GM12878 (cell line): ENCODE data around the gene NUP210L. TPM values are rescaled to one million over a fixed set of nuclear protein-coding genes. Genes with fewer than 3 reads are reported as not detected.

Experiments
- ATAC-seq: fragments of 200-7000 bp; cut with Tn5 transposase; 3 replicates; pipeline ENCODE4 v1.9.1; 2020; ENCODE audit warnings: mild to moderate bottlenecking, moderate library complexity
- BruUV-seq: library from RNA; stranded (reverse); fragments of 400-500 nt; replicated peaks from 2 replicates; lab custom pipeline; 2021; lab: Mats Ljungman, UMichigan
- CTCF ChIA-PET: fragments of 300-600 bp; sonication (Branson Sonifier 250); formaldehyde crosslinking; extraction: SDS; loops from one replicate; lab custom pipeline; 2021; ENCODE audit warnings: inconsistent platforms; lab: Yijun Ruan, JAX
- POLR2A ChIA-PET: fragments of 350-600 bp; formaldehyde crosslinking; extraction: SDS; loops from one replicate; lab custom pipeline; 2021; ENCODE audit warnings: inconsistent platforms; lab: Charles Lee
- RAD21 ChIA-PET: fragments of 300-600 bp; sonication (Branson Sonifier 250); formaldehyde crosslinking; loops from one replicate; lab custom pipeline; 2023; ENCODE audit warnings: antibody characterized with exemption; ENCODE audit not compliant: unreplicated experiment; lab: Charles Lee
- SMC1A ChIA-PET: fragments of 300-600 bp; sonication (Branson Sonifier 250); formaldehyde crosslinking; loops from one replicate; lab custom pipeline; 2023; ENCODE audit not compliant: unreplicated experiment, uncharacterized antibody; lab: Charles Lee
- DNase-seq: peaks from one replicate; pipeline ENCODE4 v3.0.0-alpha.2; 2011; ENCODE audit warnings: low read depth, low spot score
- FAIRE-seq: peaks from 3 replicates; lab custom pipeline; 2011; peaks lifted over from hg19 to GRCh38; lab: Jason Lieb, UNC
- H2AFZ ChIP-seq: 2 replicates; pipeline ENCODE4 v1.6.0; 2011; ENCODE audit warnings: low read depth, low read length, control low read depth; ENCODE audit not compliant: control insufficient read depth
- H3K27ac ChIP-seq: 2 replicates; pipeline ENCODE4 v1.5.1; 2011; ENCODE audit warnings: control low read depth; ENCODE audit not compliant: control insufficient read depth, insufficient read depth
- H3K27me3 ChIP-seq, 2 experiments: replicated peaks in 1 of 2; 2 replicates each; pipeline versions ENCODE4 v1.6.0 to v1.6.1; 2011; ENCODE audit warnings: low read length in 1 of 2; ENCODE audit not compliant: control insufficient read depth in 2 of 2, insufficient read depth in 2 of 2
- H3K36me3 ChIP-seq, 2 experiments: 2 replicates each; pipeline ENCODE4 v1.5.1; 2011; ENCODE audit warnings: low read length in 1 of 2; ENCODE audit not compliant: control insufficient read depth in 2 of 2, insufficient read depth in 2 of 2
- H3K4me1 ChIP-seq: 2 replicates; pipeline ENCODE4 v1.6.1; 2011; ENCODE audit warnings: mild to moderate bottlenecking, low read length, moderate library complexity, mixed read lengths; ENCODE audit not compliant: control insufficient read depth, insufficient read depth
- H3K4me2 ChIP-seq: 2 replicates; pipeline ENCODE4 v1.6.0; 2011; ENCODE audit warnings: control low read depth; ENCODE audit not compliant: control insufficient read depth, insufficient read depth
- H3K4me3 ChIP-seq: fragments of 200-600 bp; sonication (generic); 2 replicates; pipeline ENCODE4 v1.5.1; 2016
- H3K79me2 ChIP-seq: 2 replicates; pipeline ENCODE4 v1.6.0; 2011; ENCODE audit warnings: low read length; ENCODE audit not compliant: control insufficient read depth, insufficient read depth
- H3K9ac ChIP-seq: 2 replicates; pipeline ENCODE4 v1.8.0; 2011; ENCODE audit warnings: low read length, control low read depth, mixed read lengths; ENCODE audit not compliant: control insufficient read depth, insufficient read depth
- H3K9me3 ChIP-seq: replicated peaks from 3 replicates; pipeline ENCODE4 v1.5.1; 2011; ENCODE audit warnings: mild to moderate bottlenecking, low read length; ENCODE audit not compliant: control insufficient read depth, insufficient read depth
- H4K20me1 ChIP-seq: 2 replicates; pipeline ENCODE4 v1.6.0; 2011; ENCODE audit not compliant: control insufficient read depth, insufficient read depth
- CREM ChIP-seq: IDR thresholded peaks from 2 replicates; pipeline ENCODE4 v1.6.1; 2014; ENCODE audit warnings: antibody characterized with exemption, low read depth
- NFXL1 ChIP-seq: fragments of 450-650 bp; IDR thresholded peaks from 2 replicates; pipeline ENCODE4 v1.6.1; 2017; ENCODE audit warnings: antibody characterized with exemption, mild to moderate bottlenecking, borderline replicate concordance
- NFYB ChIP-seq: IDR thresholded peaks from 2 replicates; pipeline ENCODE4 v1.6.1; 2011; ENCODE audit warnings: low read depth, mild to moderate bottlenecking, low read length, improper control_type of control experiment, moderate library complexity; ENCODE audit not compliant: insufficient read depth
- SMAD5 ChIP-seq: IDR thresholded peaks from 2 replicates; pipeline ENCODE4 v1.6.1; 2016; ENCODE audit warnings: antibody characterized with exemption, low read depth
- STAT3 ChIP-seq: IDR thresholded peaks from 2 replicates; pipeline ENCODE4 v1.6.1; 2011; ENCODE audit warnings: low read depth, low read length, improper control_type of control experiment
- ZNF217 ChIP-seq: fragments of 450-650 bp; IDR thresholded peaks from 2 replicates; pipeline ENCODE4 v1.6.1; 2017; ENCODE audit warnings: antibody characterized with exemption, mild to moderate bottlenecking
- WGBS: methylation state at CpG from one replicate; pipeline ENCODE4 v1.1.6; 2016; ENCODE audit warnings: low lambda C conversion rate; ENCODE audit not compliant: insufficient replicate concordance, insufficient coverage; ENCODE audit errors: missing lambda C conversion rate; 5-methylcytosine and 5-hydroxymethylcytosine counted together
- in situ Hi-C: fragments of 300-500 bp; cut with MboI; formaldehyde crosslinking; loops from 9 replicates; pipeline ENCODE4 v1.14.3; 2018; ENCODE audit warnings: mixed read lengths
- intact Hi-C: fragments of 100-400 bp; cut with micrococcal nuclease; formaldehyde crosslinking; loops from one replicate; pipeline ENCODE4 v1.14.2; 2022; ENCODE audit not compliant: unreplicated experiment
- polyA plus RNA-seq, 11 experiments: library from polyadenylated mRNA; depleted of rRNA in 4 of 11; unstranded in 6 of 11; stranded (reverse) in 5 of 11; fragments of >200 nt; fragmentation: Nextera tagmentation in 4 of 11; fragmentation: Illumina TruSeq in 1 of 11; extraction: Ambion mirVana in 4 of 11; extraction: Trizol in 1 of 11; gene quantifications; 1 replicate in 1 of 11; 2 replicates in 10 of 11; pipeline versions ENCODE4 v1.2.1 to v1.2.3, GENCODE V29; 2011 to 2016; ENCODE audit warnings: inconsistent platforms in 2 of 11, missing spikeins in 2 of 11, low read depth in 1 of 11
- total RNA-seq, 4 experiments: library from RNA; depleted of rRNA in 3 of 4; stranded (reverse); fragments of >200 nt in 3 of 4; fragmentation: Illumina TruSeq in 1 of 4; extraction: Trizol in 1 of 4; gene quantifications; 2 replicates each; pipeline versions ENCODE4 v1.2.1 to v1.2.3, GENCODE V29; 2013 to 2021
- TF ChIP-seq, protein P1 (sequence below): IDR thresholded peaks from 2 replicates; pipeline ENCODE4 v1.6.1; 2011; ENCODE audit warnings: mild to moderate bottlenecking, low read depth, low read length, moderate library complexity; ENCODE audit not compliant: insufficient replicate concordance

NUP210L gene
- total and polyA plus RNA-seq, 10 of the 15 experiments (the other 5 are each of a cell fraction or from before 2014, with no cell fraction given) = 0.04 to 0.08 (median 0.07) TPM; not detected in 7

DNA sequence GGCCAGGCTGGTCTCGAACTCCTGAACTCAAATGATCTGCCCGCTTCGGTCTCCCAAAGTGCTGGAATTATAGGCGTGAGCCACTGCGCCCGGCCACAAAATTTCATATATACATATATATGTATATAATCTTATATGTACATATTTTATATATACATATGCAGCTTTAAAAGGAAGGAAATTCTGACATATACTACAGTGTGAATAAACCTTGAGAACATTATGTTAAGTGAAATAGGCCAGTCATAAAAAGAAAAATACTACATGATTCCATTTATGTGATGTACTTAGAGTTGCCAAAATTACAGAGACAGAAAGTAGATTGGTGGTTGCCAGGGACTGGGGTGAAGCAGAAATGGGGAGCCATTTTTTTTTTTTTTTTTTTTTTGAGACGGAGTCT lies 63.2 kb downstream of the NUP210L start (continued):
- TF ChIP-seq SMAD5 = no peak
- TF ChIP-seq NFXL1 = no peak
- no peak for TF ChIP-seq NFYB
- TF ChIP-seq STAT3 = no peak
- TF ChIP-seq, protein P1, sequence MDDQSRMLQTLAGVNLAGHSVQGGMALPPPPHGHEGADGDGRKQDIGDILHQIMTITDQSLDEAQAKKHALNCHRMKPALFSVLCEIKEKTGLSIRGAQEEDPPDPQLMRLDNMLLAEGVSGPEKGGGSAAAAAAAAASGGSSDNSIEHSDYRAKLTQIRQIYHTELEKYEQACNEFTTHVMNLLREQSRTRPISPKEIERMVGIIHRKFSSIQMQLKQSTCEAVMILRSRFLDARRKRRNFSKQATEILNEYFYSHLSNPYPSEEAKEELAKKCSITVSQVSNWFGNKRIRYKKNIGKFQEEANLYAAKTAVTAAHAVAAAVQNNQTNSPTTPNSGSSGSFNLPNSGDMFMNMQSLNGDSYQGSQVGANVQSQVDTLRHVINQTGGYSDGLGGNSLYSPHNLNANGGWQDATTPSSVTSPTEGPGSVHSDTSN = no peak
- TF ChIP-seq, all 136 proteins: peak for 0

DNA sequence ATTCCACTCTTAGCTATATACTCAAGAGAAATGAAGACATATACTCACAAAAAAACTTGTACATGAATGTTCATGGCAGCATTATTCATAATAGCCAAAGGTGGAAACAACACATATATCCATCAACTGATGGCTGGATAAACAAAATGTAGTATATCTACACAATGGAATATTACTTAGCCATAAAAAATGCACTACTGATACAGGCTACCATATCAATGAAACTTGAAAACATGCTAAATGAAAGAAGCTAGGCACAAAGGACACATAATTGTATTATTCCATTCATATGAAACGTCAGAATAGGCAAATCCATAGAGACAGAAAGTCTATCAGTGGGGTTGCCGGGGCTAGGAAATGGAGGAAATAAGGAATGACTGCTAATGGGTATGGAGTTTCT lies 67.3 kb downstream of the NUP210L start:
- Histone ChIP-seq H3K36me3 (no peaks in the 10 kb centered on the region), H3K4me2 (no peak overlapping the region), H3K27ac (no peak overlapping the region), H3K9me3 (no peaks in the 10 kb centered on the region), H4K20me1 (no peaks in the 10 kb centered on the region), H3K79me2 (no peaks in the 10 kb centered on the region), H3K4me3 (no peak overlapping the region), H3K27me3 (no peaks in the 10 kb centered on the region; a peak in 1 of 4 replicates), H2AFZ (no peak overlapping the region), H3K9ac (no peak overlapping the region), H3K4me1 (no peaks in the 10 kb centered on the region)
- in situ Hi-C loops (no loop called here), intact Hi-C loops (no loop called here)
- RAD21 ChIA-PET = no interaction called here
- 24% methylated on average over 2 of the region's 2 CpGs for WGBS
- CTCF ChIA-PET = no interaction called here
- no TSS peak for BruUV-seq
- no peak for TF ChIP-seq ZNF217
- TF ChIP-seq CREM = no peak
- ATAC-seq (no peak), FAIRE-seq (no peak), DNase-seq (no peak)
- POLR2A ChIA-PET = interaction anchor here (0.6 kb wide), 1 partner anchor 47 kb away, joined by 3 read pairs; no protein-coding TSS in a partner anchor
- SMC1A ChIA-PET = interaction anchor here (0.7 kb wide), 1 partner anchor 8 kb away, joined by 3 read pairs; no protein-coding TSS in a partner anchor
